GM19351 (cell line): ENCODE measurements around the gene CLPSL1.

Experiments used
- ATAC-seq: cut with Tn5 transposase; IDR thresholded peaks from one replicate; pipeline ENCODE4 v1.9.1; 2021; ENCODE audit warnings: mild to moderate bottlenecking, moderate library complexity; ENCODE audit not compliant: unreplicated experiment

The CLPSL1 gene

DNA sequence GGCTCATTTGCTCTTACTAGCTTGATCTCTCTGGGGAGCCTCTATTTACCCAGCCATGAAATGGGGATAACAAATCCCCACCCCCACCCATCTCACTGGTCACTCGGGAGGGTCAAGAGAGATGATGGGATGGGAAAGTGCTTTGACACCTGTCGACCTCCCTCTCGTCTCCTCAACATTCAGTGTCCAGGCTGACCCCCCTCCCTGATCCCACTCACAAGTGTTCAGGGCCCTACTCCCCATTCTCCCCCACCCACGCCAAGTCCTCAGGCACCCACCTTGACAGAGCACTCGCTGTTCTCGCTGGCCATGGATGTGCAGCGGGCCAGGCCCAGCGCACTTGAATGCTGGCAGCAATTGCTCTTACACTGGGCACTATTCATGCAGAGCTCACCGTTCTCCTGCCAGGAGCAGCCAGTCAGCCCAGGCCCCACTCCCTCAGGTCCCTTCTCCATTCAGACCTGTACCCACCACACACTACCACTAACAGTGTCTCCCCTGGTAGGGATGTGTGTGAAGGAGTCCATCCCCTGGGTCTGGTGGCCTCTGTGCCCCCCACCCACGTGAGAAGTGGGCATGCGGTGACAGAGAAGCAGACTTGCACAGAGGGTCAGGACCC, 14.7 kb downstream of the CLPSL1 start:
- ATAC-seq = no peak

DNA sequence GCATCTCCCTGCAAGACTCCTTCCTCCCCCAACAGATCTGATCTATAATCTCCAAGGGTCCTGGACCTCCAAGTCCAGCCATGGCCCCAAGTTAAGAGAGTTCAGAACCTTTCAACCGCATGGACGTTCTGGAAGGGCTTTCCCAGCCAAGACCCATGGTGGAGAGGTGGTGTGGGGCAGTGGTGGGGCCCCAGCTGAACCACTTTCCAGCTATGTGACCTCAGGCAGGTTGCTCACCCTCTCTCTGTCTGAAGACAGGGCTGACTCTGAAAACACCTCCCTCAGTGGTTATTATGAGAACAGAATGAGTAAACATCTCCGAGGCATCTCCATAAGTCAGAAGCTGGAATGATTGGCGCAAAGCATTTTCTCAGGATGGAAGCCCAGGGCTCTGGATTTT, 15.4 kb downstream of the CLPSL1 start:
- ATAC-seq = no peak

DNA sequence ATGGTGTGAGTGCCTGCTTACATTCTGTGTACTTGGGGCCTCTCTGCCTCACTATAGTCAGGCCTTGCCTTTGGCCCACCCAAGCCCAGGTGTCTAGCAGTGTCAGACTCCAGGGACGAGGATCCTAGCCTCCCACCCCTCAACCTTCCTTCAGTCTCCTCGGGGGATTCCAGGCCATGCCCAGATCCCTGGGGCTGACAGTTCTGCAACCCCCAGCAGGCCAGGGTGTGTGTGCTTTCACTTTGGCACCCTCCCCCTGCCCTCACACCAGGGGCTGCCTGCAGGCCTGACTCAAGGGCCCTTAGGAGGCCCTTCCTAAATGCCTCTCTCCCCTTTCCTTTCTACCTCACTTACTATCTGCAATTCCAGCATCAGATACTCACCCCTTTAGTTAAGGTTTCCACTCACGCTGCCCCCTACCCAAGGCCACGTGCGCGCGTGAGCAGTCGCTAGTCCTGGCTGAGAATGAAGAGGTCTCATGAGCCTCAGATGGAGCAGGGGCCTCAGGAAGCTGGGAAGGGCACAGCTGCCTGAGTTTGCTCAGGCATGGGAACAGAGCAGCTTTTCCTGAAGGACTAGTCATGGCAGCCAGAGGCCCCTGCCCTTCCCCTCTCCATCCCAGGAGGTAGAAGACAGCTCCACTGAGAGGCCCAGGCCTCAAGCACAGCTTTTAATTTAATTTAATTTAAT, 17.2 kb downstream of the CLPSL1 start:
- ATAC-seq = no peak

DNA sequence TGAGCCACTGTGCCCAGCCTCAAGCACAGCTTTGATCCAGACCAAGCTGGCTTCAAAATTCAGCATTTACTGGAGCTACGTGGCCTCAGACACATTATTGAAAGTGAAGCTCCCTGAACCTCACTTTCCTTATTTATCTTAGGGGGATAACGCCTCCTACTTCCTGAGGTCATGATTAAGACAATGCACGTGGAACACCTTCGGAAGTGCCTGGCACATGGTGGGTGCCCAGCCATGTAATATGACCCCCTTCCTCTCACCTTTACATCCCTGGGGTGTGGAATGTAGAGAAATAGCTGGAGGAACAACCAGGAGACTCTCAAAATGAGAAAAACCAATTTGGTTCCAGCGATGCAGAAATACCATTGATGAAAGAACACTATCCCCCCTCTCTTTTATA, 17.9 kb downstream of the CLPSL1 start:
- ATAC-seq = no peak

DNA sequence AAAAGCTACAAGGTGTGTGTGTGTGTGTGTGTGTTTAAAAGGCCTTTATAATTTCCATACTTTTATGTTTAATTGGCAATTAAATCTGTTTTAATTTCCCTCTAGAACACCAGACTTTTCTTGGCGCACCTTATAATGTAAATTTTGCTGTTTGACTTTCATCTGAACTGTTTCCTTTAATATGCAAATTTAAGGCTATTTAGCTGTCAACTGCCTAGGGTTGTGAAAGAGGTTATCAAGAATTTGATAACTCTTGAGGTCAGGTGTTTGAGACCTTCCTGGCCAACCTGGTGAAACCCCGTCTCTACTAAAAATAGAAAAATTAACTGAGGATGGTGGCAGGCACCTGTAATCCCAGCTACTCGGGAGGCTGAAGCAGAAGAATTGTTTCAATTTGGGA, 20.3 kb downstream of the CLPSL1 start:
- ATAC-seq = no peak

DNA sequence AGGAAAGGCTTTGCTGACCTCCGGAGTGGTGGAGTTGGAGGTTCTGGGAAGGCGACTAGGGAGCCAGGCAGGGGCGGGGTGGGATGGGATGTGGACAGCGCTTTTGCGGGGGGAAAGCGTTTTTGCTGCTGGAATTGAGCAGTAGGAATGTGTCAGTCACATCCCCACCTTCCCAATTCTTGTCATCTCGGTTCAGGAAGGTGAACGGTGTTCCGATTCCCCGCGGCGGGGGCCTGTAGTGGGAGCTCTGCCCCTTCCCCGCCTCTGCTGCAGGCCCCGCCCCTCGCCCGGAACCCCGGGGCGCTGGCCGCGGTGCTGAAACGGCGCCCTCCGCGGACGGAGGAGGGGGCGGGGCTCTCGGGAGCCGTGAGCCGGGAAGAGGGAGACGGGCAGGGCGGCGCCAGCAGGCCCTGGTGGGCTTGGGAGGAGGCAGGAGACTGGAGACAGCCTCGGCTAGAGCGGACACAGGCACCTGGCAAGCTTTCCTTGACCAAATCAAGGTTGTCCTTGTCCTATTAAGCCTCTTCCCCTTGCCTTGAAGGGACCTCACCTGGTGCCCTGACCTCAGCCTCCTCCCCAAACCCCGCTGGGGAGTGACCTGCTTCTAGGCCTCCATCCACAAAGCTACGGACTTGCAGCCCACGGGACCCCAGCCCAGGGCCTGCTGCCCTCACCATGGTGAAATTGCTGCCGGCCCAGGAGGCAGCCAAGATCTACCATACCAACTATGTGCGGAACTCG, 24.3 kb downstream of the CLPSL1 start, which contains the start of gene LHFPL5:
TSS of gene LHFPL5 (plus strand) at position 357 of the 741 bp plus-strand sequence. CDS start at position 676, 319 bp downstream.
- ATAC-seq = no peak

DNA sequence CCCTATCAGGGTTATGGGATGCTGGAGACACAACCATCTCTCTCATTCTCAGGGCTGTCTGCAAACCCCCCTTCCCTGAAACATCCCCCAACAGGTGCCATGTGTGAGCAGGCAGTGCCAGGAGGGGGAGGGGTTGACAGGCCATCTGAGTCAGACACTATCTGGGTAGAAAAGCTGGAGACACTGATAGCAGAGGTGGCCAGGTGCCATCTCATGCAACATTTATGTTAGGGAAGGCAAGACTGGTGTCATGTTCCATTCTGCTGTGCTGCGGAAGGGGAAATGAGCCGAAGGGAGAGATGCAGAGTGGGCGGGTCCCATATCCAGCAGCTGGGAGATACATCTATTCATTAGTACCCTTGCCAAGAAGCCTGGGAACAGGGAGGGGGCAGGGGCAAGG, 27.9 kb downstream of the CLPSL1 start:
- no peak for ATAC-seq

DNA sequence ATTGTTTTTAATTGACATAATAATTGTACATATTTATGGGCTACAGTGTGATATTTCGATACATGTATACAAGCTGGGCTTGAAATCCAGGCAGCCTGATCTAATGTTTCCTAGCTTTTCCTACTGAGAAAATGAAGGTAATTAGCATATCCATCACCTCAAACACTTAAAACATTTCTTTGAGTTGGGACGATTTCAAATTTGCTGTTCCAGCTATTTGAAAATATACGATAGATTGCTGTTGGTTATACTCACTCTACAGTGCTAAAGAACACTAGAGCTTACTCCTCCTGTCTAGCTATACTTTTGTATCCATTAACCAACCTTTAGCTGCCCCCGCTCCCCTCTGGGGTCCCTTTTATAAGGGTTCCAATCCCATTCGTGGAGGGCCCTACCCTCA, 29.0 kb downstream of the CLPSL1 start:
- ATAC-seq = no peak

DNA sequence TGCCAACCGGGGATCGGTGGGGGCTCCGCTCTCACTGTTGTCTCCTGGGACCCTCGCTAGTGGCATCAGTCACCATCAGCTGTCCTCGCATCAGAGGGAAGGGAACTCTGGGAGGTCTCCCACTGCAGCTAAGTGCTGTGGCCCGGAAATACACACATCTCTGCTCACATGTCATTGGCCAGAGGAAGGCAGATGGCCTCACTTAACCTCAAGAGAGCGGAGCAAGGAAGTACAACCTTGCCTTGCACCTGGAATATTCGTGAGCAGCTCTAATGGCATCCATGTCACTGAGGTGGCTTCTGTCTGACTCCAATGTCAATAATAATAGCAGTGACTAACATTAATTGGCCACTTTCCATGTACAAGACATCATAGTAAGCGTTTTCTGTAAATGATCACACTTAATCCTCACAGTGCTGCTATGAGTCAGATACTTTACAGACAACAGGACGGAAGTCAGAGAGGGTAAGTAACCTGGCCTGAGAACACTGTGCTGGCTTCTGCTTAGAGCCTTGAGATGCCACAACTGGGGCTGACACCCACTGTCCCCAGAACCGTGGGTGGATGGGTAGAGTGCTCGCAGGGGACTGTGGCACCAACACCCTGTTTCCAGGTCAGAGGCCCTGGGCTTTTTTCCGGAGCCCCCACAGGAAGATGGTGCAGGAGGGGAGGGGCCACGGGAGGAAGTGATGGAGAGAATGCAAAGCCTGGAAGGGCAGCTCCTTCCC, 30.3 kb downstream of the CLPSL1 start:
- ATAC-seq = no peak

DNA sequence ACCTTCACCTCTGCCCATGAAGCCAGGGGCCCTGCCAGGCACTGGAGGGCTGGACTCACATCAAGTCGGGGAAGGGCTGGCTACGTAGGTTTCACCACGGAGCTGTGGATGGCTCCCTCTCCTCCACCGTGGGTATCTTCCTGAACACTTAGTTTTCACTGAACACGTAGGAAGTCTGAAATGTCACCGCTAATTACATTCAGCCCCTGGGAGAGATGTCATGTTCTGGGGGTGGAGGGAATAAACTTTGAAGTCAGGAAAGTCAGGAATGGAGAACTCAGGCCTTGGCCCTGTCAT, 30.8 kb downstream of the CLPSL1 start:
- no peak for ATAC-seq

DNA sequence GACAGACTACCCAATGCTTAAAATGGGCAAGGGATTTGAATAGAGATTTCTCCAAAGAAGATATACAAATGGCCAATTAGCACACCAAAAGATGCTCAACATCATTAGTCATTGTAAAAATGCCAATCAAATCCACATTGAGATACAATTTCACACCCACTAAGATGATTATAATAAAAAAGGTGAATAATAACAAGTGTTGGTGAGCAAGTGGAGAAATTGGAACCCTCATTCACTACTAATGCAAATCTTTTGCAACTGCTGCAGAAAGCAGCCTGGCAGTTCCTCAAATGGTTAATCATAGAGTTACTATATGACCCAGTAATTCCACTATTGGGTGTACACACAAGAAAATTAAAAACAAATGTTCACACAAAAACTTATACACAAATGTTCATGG, 36.7 kb downstream of the CLPSL1 start:
- no peak for ATAC-seq

DNA sequence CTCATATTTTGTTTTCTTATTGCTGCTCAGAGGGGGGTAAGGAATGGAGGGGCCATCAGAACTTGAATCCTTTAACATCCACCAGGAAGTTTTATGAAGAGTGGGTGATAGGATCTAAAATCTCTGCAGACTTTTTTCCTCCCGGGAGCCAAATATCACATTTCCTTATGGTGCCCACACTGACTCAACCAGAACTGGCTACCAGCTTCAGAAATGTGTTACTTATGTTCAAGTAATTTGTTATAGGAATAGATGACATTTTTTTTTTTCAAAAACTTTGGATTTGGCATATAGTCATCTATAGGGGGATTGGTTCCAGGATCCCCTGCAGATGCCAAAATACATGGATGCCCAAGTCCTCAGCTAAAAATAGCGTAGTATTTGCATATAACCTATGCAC, 42.8 kb downstream of the CLPSL1 start:
- no peak for ATAC-seq

DNA sequence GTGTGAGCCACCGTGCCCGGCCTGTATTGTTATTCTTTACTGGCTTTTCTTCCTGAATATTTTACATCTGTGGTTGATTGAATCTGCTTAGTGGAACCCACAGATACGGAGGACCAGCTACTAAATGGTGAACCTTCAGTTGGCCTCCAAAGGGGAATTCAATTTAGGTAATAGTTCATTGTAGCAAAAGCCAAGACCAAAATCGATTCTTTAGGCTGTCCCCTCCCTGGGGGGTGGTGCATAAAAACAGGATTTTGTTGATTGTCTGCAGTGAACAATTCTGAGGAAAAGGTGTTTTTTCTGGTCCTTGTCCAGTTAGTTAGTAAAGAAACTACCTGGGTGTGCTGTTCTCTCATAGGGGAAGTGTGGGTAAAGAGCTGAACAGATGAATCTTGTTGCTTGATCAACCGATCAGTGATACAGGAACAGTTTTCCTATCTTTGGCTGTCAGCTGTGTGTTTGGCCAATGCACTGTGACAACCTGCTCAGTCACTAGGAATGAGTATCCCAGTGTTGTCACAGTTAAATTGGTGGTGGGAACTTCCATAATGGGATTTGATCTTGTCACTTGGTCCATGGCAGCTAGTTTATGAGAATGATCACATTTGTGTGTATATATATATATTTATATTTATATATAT, 43.9 kb downstream of the CLPSL1 start:
- ATAC-seq = no peak

DNA sequence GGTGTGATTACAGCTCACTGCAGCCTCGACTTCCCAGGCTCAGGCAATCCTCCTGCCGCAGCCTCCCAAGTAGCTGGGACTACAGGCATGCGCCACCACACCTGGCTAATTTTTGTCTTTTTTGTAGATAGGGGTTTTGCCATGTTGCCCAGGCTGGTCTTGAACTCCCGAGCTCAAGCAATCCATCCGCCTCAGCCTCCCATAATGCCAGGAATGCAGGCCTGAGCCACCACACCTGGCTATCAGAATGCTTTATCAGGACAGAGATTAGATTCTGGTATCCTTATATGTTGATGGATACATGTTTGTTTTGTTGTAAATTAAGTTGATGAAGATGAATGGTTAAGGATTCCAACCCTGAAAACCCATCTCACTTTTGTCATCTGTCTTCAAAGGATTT, 48.5 kb downstream of the CLPSL1 start:
- no peak for ATAC-seq

DNA sequence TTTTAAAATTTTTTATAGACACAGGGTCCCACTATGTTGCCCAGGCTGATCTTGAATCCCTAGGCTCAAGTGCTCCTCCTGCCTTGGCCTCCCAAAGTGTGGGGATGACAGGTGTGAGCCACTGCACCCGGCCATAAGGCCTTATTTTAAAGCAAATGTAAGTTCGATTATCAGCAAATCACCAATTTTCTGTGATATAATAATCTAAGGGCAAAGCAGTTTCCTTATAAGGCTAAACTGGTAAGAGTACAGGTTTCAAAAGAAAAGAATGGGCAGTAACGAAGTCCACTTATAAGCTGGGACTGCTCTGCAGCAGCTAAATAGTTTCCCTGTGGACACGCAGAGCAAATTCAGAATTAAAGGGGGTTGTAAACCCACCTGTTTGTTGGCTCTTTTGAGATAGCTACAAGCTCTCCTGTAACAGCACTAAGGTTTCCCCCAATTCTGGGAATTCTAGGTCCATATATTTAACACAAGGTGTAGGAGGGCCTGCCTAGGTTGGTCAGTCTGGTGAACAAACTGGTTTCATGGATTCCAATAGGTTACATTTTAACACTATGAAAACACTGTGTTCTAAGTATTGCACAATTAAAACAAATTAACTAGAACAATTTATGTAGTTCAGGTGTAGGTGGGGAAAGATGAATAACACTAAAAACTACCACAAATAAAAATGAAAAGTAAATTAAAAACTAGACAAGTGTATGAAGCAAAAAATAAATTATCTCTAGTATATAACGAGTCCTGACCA, 50.6 kb downstream of the CLPSL1 start:
- no peak for ATAC-seq

DNA sequence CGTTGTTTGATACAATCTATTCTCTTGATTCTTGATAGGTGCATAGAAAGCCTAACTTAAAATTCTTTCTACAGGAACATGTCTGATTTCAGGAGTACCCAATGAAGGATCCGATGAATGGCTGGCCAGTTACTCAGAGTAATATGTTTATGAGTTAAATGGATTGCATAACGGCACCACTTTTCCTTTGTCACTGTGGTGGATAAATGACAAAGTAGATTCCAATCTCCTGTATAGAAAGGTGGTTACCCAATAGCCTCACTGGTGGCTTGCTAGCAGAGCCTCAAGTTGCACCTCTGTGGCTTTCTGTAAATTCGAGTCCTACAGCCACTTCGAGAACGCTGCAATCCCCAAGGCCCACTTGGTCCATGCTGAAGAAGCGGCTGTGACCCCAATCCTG, 52.7 kb downstream of the CLPSL1 start:
- no peak for ATAC-seq
